IPS-20b (cell line): Measurements from ENCODE around the gene RBM26.
"Not testable (repeated sequence)": the region's sequence is repeated elsewhere in the genome, so short reads cannot be mapped to it uniquely, and the experiment has no call there.

Source experiments
- H3K27ac ChIP-seq: one replicate; pipeline ENCODE4 v1.5.1; 2013; ENCODE audit warnings: low read length
- H3K27me3 ChIP-seq: 2 replicates; pipeline ENCODE4 v1.6.1; 2013; ENCODE audit warnings: mild to moderate bottlenecking, low read length, inconsistent platforms; ENCODE audit not compliant: insufficient read depth
- H3K36me3 ChIP-seq: 2 replicates; pipeline ENCODE4 v1.6.1; 2013; ENCODE audit warnings: low read depth, mild to moderate bottlenecking, inconsistent platforms, low read length, moderate library complexity; ENCODE audit not compliant: insufficient read depth
- H3K4me1 ChIP-seq: 2 replicates; pipeline ENCODE4 v1.6.1; 2013; ENCODE audit warnings: mild to moderate bottlenecking, control low read depth, inconsistent platforms, low read length, moderate library complexity; ENCODE audit not compliant: insufficient read depth
- H3K4me3 ChIP-seq: 2 replicates; pipeline ENCODE4 v1.5.1; 2013; ENCODE audit warnings: mild to moderate bottlenecking, low read length, inconsistent platforms
- H3K9ac ChIP-seq: 2 replicates; pipeline ENCODE4 v1.6.1; 2013; ENCODE audit warnings: low read depth, mild to moderate bottlenecking, inconsistent platforms, low read length, moderate library complexity
- H3K9me3 ChIP-seq: 2 replicates; pipeline ENCODE4 v1.6.1; 2013; ENCODE audit warnings: mild to moderate bottlenecking, low read depth, low read length, inconsistent platforms; ENCODE audit not compliant: insufficient read depth

RBM26 gene

DNA sequence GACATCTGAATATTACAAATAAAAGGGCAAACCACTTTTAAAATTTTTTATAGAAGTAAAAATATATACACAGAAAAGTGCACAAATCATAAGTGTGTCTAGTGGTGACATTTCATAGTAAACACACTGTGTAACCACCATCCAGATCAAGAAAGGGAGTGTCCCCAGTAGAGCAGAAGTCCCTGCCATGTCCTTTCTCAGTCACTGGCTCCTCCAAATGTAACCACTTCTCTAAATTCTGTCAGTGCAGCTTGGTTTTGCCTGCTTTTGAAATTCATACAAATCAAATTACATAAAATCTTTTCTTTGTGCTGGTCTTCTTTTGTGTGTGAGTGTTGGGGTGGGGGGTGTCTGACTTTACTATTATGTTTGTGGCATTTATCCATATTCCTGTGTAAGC lies 116.5 kb downstream of the RBM26 start:
- no peaks in the 10 kb centered on the region for H3K27me3 ChIP-seq
- no peaks in the 10 kb centered on the region for H3K36me3 ChIP-seq
- H3K9ac ChIP-seq, result no peak overlapping the region
- no peaks in the 10 kb centered on the region for H3K9me3 ChIP-seq
- H3K4me3 ChIP-seq, result no peak overlapping the region
- peaks cover 27% of the 10 kb centered on the region for H3K4me1 ChIP-seq
- no peak overlapping the region for H3K27ac ChIP-seq

DNA sequence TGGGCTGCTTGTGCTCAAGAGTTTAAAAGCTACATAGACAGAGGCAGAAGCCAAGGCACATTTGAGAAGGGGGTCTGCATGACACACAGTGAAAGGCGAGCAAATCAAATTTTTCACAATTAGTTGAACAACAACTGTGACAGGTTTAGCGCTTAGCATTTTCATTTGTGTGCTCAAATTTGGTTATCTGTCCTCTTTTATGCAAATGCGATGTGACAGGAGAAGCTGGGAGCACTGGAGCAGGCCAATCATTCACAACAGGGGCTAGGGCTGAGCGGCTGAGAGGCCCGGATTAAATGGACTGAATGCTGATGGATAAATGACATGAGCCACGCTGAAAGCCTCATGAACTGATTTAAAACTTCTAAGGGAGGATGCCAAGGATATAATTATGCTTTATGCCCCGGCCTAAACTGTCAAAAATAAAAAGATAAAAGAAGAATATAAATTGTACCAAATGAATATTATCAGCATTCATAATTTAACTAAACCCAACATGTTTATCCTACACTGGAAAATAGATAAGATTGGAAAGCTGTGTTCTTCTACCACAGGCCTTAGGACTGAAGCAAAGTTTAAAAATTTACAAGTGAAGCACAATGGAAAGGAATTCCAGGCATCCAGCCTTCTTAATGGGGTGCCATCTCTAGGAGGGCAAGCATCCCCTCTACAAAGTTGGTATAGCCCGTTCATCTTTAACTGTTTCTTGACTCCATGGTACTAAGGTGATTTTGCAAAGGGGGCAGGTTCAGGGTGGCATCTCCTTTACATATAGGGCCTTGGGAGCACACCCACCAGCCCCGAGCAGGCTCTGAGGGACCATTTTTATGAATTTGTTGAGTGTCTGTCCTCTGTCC lies 117.9 kb downstream of the RBM26 start:
- H3K27ac ChIP-seq, result peak overlapping the region; percentile 2

DNA sequence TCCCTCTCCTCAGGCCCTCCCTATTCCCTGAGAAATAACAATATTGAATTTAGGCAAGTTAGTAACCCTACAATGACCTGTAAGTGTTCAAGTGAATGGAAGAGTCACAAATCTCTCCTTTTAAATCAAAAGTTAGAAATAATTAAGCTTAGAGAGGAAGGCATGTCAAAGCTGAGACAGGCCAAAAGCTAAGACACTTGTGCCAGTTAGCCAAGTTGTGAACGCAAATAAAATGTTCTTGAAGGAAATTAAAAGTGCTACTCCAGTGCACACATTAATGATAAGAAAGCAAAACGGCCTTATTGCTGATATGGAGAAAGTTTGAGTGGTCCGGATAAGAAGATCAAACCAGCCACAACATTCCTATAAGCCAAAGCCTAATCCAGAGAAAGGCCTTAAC lies 120.9 kb downstream of the RBM26 start:
- H3K4me1 ChIP-seq, result peaks cover 51% of the 10 kb centered on the region
- no peaks in the 10 kb centered on the region for H3K9me3 ChIP-seq
- no peak overlapping the region for H3K9ac ChIP-seq

More for the DNA sequence above, 117.9 kb downstream of the RBM26 start:
- peak overlapping the region; percentile 42 for H3K4me3 ChIP-seq
- no peaks in the 10 kb centered on the region for H3K27me3 ChIP-seq
- no peaks in the 10 kb centered on the region for H3K9me3 ChIP-seq
- H3K36me3 ChIP-seq, result no peaks in the 10 kb centered on the region
- peak overlapping the region; percentile 23; the same call in 1 of the 2 replicates for H3K9ac ChIP-seq
- peaks cover 27% of the 10 kb centered on the region for H3K4me1 ChIP-seq

DNA sequence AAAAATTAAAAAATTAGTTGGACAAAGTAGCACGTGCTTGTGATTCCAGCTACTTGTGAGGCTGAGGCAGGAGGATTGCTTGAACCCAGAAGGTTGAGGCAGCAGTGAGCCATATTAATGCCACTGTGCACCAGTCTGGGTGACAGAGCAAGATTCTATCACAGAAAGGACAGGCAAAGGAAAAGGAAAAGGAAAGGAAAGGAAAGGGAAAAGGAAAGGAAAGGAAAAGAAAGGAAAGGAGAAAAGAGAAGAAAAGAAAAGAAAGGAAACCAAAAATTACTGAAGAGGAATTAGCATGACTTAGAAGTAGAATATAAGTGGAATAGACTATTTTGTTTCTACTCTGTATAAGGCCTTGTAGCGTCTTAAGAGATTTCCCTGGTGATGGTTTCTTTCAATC lies 122.3 kb downstream of the RBM26 start:
- peaks cover 49% of the 10 kb centered on the region for H3K4me1 ChIP-seq

More for the DNA sequence above, 120.9 kb downstream of the RBM26 start:
- Histone ChIP-seq H3K4me3 (no peak overlapping the region), H3K27ac (no peak overlapping the region), H3K36me3 (no peaks in the 10 kb centered on the region), H3K27me3 (no peaks in the 10 kb centered on the region)

DNA sequence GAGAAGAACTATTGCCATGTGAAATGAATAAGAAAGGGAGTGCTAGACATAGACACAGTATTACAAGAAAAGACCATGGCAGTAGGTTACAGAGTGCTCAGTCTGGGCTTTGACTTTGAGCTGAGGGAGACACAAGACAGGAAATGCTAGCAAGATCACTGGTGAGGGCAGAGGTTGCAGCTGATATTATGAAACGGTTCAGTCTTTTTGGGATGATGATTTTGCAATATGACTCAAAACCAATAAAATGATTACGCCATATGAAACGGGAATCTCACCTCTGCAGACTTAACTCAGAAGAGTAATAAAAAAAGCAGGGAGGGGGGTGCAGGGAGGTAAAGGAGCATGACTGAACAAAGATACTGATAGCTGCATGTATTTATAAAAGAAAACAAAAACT lies 123.1 kb downstream of the RBM26 start:
- Histone ChIP-seq H3K4me1 (peaks cover 41% of the 10 kb centered on the region), H3K27me3 (no peaks in the 10 kb centered on the region), H3K27ac (no peak overlapping the region), H3K9me3 (no peaks in the 10 kb centered on the region), H3K4me3 (no peak overlapping the region), H3K36me3 (no peaks in the 10 kb centered on the region), H3K9ac (no peak overlapping the region)

More for the DNA sequence above, 122.3 kb downstream of the RBM26 start:
- Histone ChIP-seq H3K27me3 (no peaks in the 10 kb centered on the region), H3K27ac (peak overlapping the region; percentile 40), H3K9me3 (no peaks in the 10 kb centered on the region), H3K4me3 (no peak overlapping the region), H3K36me3 (no peaks in the 10 kb centered on the region), H3K9ac (no peak overlapping the region)

DNA sequence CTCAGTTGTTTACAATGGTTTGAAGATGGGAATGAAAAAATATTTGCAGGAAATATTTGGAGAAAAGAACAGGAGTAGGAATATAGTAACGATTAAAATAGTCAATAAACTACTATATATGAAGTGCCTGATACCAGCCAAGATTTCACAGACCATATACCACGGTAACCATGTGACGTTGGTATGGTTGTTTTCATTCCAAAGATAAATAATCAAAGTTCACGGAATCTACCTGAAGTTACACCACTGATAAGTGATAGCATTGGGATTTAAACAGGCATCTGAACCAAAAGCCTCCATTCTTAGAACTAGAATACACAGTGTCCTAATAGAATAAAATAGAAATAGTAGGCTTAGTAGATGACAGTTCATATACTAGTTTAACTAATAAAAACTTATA lies 123.5 kb downstream of the RBM26 start:
- H3K27ac ChIP-seq, result peak overlapping the region; percentile 75
- H3K9me3 ChIP-seq, result no peaks in the 10 kb centered on the region
- no peak overlapping the region for H3K9ac ChIP-seq
- H3K4me3 ChIP-seq, result no peak overlapping the region
- H3K4me1 ChIP-seq, result peaks cover 37% of the 10 kb centered on the region
- H3K36me3 ChIP-seq, result no peaks in the 10 kb centered on the region
- H3K27me3 ChIP-seq, result no peaks in the 10 kb centered on the region

DNA sequence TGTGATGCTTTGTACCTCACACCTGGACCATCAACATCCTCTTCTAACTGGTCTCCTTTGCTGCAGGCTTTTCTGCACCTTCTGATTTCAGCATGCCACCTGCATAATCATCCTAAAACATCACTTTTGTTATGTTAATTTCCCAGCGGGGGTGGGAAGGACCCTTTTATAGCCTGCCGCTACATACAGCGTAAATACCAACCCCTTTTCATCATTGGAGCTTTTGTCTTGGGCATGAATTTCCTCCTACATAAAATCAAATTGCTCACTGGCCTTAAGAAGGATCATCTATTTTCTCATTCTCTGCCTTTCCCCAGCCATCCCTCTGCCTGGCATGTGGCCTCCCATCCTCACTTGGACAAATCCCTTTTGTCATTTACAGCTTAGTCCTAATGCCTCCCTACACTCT lies 124.7 kb downstream of the RBM26 start:
- Histone ChIP-seq H3K4me1 (peaks cover 29% of the 10 kb centered on the region; the same call in 1 of the 2 replicates), H3K9ac (peak overlapping the region; percentile 17; the same call in 1 of the 2 replicates), H3K27me3 (no peaks in the 10 kb centered on the region), H3K9me3 (no peaks in the 10 kb centered on the region), H3K27ac (peak overlapping the region; percentile 75), H3K4me3 (peak overlapping the region; percentile 45; the same call in 1 of the 2 replicates), H3K36me3 (no peaks in the 10 kb centered on the region)

DNA sequence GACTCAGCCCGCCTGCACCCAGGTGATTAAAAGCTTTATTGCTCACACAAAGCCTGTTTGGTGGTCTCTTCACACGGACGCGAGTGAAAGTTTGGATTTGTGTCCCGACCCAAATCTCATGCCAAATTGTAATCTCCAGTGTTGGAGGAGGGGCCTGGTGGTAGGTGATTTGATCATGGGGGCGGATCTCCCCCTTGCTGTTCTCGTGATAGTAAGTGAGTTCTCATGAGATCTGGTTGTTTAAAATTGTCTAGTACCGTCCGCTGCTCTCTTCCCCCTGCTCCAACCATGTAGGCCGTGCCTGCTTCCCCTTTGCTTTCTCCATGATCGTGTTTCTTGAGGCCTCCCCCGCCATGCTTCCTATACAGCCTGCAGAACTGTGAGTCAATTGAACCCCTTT lies 126.3 kb downstream of the RBM26 start:
- not testable (repeated sequence) for H3K9me3 ChIP-seq, H3K27ac ChIP-seq, H3K4me3 ChIP-seq, H3K27me3 ChIP-seq, H3K36me3 ChIP-seq
- Histone ChIP-seq H3K4me1 (peaks cover 29% of the 10 kb centered on the region; the same call in 1 of the 2 replicates), H3K9ac (peak overlapping the region; percentile 4; the same call in 1 of the 2 replicates)

DNA sequence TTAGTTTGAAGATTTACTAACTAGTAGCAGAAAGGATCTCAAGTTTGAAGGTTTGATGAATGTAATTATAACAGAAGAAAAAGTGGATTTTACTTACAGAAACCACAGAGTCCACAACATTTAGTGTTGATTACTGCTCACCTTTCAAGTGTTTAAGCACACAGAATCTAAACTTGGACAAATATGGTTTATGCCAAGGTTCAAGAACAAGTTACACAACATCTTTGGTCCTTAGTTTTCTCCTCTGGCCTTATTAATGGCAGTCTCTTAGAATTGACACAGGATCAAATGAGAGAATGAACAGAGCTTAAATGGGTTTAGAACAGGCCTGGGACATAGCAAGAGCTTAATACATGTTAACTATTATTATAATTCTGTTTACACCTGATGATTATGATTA lies 133.0 kb downstream of the RBM26 start:
- H3K4me1 ChIP-seq, result peaks cover 21% of the 10 kb centered on the region
- no peak overlapping the region for H3K27ac ChIP-seq
- peaks cover 12% of the 10 kb centered on the region for H3K9me3 ChIP-seq
- H3K4me3 ChIP-seq, result no peak overlapping the region
- no peaks in the 10 kb centered on the region for H3K36me3 ChIP-seq
- H3K9ac ChIP-seq, result no peak overlapping the region
- H3K27me3 ChIP-seq, result no peaks in the 10 kb centered on the region

DNA sequence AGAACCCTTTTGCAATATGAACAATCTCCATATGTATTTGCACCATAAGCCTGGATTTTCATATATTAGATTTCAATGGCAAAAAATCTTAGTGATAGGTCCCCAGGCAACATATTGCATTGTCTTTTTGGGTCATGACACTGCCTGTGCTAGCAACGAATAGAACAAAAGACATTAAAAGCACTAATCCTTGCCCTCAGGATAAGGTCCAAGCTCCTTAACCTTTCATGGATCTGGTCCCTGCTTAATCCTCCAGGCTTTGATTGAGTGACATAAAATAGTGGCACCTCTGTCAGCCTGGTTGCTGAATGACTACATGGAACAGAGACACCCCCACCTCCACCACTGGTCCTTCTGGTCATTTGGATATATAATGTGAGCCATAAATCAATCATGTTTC lies 134.4 kb downstream of the RBM26 start:
- no peaks in the 10 kb centered on the region for H3K27me3 ChIP-seq
- no peaks in the 10 kb centered on the region for H3K36me3 ChIP-seq
- H3K27ac ChIP-seq, result no peak overlapping the region
- no peak overlapping the region for H3K9ac ChIP-seq
- peaks cover 12% of the 10 kb centered on the region for H3K9me3 ChIP-seq
- H3K4me1 ChIP-seq, result peaks cover 21% of the 10 kb centered on the region
- no peak overlapping the region for H3K4me3 ChIP-seq

DNA sequence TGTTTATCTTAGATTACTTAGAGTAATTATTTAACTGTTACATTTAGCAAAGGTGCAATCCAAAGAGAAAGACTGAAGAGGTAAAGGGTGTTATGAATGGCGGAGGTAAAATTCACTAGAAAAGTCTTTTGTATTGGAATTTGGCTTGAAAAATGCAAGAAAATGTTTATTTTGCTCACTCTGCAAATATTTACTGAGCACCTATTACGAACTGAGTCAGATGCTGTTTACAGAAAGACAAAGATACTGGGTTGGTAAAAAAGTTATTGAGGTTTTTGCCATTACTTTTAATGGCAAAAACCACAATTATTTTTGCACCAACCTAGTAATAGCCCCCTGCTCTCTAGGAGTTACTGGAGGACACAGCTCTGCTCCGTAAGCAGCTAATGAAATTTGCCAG lies 135.2 kb downstream of the RBM26 start:
- Histone ChIP-seq H3K36me3 (no peaks in the 10 kb centered on the region), H3K27me3 (no peaks in the 10 kb centered on the region), H3K9me3 (peaks cover 12% of the 10 kb centered on the region), H3K9ac (no peak overlapping the region), H3K4me1 (peaks cover 21% of the 10 kb centered on the region), H3K27ac (no peak overlapping the region), H3K4me3 (no peak overlapping the region)
